GM18858 (cell line): ENCODE results near the gene MED13L.

Experiments used
- ATAC-seq: cut with Tn5 transposase; IDR thresholded peaks from one replicate; pipeline ENCODE4 v1.9.1; 2021; ENCODE audit not compliant: unreplicated experiment

Gene MED13L

DNA sequence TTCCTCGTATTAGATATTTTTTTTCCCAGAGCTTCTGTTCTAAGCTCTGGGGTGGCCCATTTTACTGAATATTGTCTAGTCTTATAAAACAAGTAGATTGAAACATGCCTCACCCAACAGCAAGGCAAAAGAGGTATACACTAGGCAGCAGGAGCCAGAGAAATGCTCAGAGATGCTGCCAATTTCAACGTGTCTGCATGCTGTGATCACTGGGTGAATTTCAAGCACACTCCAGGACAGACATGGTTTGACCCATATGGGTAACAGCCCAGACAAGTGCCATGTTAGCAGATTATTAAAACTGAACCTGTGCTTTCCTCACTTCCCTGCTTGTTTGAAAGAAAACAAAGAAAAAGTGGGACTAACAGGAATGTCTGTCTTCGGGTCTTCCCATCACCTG is 321.3 kb downstream of the MED13L start:
- no peak for ATAC-seq

DNA sequence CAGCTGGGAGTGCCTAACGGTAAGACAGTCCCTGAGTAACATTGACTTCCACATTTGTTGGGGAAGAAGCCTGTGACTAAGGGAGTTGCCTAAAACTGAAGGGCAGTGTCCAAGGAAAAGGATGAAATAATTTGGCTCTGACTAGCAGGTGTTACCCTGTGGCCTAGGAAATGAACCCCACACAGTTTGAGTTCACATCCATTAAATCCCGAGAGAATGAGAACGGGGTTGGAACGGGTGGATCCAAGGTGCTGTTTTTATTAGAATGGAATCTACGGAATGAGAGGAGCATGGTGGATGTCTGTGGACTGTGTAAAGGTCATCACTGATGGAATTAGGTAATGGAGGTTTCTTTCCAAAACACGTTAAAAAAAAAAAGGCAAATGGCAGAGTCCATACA is 324.0 kb downstream of the MED13L start:
- no peak for ATAC-seq

DNA sequence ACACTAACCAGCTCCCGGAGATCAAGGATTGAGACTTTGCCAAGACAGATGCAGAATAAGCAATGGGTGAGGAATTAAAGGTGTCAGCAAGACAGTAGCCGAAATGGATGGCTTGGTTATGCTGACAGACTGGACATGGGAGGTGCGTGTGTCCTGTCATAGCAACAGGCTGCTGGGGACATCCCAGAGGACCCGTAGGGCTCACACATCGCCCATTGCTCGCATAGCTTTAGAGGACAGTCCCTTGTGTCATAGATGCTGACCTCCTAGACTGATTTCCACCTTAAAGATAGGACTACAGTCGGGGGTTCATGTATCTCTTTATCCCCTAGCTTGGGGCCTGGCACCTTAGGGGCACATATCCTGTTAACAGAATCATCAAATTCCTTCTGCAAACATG is 324.5 kb downstream of the MED13L start:
- ATAC-seq: no peak

DNA sequence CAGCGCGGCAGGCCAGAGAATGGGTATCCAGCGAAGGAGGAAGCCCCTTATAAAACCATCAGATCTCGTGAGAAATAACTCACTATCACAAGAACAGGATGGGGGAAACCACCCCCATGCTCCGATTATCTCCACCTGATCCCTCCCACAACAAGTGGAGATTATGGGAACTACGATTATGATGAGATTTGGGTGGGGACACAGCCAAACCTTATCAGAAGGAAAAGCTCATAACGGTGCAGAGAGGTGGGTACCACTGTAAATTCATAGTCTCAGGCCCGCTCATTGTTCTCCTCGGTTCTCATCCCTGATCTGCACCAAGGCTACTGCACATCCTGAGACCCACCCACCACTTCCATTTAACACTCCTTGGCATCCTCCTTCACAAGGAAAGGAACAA is 326.5 kb downstream of the MED13L start:
- no peak for ATAC-seq

DNA sequence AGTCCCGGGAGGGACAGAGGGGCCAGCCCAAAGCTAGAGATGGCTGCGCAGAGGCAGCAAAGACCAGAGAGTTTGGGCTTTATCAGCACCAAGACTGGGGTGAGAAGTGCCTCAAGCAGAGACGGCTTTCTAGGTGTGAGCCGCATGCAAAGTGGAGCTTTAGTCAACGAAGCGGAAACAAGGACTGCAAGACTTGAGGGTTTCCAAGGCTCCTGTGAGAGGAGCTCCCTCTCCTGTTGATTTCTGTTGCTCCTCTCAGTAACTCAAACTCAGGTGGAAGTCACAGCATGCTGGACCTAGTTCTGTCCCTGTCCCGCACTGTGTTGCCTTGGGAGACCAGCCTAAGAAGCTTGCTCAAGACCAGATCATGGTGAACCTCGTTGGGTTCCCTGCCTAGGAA is 327.8 kb downstream of the MED13L start:
- no peak for ATAC-seq

DNA sequence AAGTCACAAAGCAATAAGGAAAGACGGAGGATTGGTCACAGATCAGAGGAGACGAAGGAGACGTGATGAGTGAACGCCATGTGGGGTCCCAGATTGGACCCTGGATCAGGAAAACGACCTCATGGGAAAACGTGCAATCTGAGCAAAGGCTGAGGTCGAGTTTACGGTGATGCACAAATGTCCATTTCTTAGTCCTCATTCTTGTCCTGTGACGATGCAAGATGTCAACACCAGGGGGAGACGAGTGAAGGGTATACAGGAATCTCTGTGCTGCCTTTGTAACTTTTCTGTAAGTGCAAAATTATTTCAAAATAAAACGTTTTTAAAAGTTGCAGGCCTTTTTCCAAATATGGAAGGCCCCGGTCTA is 329.8 kb downstream of the MED13L start:
- no peak for ATAC-seq

DNA sequence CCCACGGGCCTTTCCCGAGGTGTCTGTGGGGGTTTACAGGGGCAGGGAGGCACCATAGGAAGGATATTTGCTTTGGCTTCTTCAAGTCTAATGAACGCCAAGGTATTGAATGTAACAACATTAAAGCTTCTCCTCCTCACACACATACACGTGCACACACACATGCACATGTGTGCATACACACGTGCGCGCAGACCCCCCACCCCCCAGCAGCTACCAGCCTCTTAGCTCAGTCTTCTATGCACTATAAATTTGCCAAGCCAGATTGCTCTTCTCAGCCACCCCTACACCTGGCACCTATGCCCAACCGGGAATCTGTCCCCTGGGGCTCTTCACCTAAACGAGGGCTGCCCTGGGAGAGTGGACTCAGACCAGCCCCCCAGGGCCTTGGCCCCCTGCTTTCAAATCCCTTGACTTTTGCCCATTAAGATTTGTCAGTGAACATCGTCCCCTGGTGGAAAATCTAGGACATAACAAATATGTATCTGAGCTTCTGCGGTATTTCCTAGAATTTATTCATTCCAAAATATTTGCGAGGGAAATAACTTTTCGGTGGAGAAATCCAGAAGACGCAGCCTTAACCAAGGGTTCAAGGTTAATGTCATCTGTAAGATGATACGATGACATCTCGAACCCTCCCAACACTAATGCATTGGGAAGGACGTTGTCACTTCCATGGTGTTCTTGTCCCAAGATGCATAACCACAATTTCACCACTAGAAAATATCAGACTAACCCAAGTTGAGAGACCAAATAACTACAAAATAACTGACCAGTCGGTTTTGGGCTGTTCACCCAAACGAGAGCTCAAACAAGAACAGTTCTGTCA is 330.4 kb downstream of the MED13L start:
- ATAC-seq: no peak

DNA sequence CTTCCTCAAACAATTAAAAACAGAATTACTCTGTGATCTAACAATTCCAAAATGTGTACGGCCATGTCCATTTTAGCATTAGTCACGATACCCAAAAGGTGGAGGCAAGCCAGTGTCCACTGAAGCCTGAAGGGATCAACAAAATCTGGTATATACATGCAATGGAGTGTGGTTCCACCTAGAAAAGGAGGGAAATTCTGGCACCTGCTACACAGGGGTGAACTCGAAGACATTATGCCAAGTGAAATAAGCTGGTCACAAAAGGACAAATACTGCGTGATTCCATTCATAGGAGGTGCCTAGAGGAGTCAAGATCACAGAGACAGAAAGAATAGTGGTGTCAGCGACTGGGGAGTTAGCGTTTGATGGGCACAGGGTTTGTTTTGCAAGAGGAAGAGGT is 331.4 kb downstream of the MED13L start:
- no peak for ATAC-seq

DNA sequence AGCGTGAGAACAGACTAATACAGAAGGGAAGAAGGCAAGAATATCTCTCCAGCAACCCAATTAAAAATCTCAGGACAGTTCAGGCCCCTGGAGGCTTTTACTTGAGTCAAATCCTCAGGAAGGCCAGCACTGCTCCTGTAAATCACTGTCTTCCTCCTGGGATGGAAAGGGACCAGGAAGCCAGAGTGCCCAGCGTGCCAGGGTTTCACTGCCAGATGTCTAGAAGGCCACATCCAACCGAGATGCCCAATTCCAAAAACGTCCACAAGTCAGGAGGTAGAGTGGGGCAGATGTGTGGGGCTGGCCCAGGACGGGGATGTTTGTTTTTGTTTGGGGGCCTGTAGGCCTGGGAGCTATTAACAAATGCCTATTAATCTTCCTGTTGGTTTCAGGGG is 332.0 kb downstream of the MED13L start:
- no peak for ATAC-seq

DNA sequence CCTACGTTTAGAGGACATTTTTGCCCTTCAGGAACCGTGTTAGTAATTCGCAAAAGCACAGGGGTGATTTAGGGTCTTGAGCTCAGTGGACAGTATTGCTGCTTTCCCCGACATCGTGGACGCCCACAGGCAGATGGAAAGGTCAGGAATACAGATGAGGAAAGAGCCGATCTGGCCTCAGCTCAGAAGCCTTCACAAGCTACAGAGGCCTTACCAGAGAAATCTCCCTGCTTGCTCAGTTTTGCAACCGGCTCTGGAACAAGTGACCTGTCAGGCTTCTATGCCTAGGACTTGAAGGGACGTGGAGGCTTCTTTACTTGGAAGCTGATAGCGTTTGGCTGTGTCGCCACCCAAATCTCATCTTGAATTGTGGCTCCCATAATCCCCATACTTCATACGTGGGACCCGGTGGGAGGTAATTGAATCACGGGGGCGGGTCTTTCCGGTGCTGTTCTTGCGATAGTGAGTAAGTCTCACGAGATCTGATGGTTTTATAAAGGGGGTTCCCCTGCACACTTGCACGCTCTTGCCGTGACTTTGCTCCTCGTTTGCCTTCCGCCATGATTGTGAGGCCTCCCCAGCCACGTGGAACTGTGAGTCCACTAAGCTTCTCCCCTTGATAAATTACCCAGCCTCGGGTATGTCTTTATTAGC is 332.5 kb downstream of the MED13L start:
- no peak for ATAC-seq

DNA sequence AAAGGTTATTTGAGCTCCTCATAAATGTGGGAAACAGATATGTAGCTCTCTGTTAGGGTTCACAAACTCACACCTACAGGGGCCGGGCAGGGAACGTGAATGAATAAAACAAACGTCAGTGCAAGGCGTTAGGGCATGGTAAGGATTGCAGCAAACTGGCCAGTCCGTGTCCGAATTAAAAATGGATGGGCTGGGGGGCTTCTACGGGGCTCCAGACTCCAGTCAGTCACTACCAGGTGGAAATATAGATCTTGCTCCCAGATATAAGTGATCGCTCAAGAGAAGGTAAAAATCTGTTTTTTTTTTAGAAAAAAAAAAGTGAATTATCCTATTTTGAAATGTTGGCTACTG is 333.1 kb downstream of the MED13L start:
- no peak for ATAC-seq

DNA sequence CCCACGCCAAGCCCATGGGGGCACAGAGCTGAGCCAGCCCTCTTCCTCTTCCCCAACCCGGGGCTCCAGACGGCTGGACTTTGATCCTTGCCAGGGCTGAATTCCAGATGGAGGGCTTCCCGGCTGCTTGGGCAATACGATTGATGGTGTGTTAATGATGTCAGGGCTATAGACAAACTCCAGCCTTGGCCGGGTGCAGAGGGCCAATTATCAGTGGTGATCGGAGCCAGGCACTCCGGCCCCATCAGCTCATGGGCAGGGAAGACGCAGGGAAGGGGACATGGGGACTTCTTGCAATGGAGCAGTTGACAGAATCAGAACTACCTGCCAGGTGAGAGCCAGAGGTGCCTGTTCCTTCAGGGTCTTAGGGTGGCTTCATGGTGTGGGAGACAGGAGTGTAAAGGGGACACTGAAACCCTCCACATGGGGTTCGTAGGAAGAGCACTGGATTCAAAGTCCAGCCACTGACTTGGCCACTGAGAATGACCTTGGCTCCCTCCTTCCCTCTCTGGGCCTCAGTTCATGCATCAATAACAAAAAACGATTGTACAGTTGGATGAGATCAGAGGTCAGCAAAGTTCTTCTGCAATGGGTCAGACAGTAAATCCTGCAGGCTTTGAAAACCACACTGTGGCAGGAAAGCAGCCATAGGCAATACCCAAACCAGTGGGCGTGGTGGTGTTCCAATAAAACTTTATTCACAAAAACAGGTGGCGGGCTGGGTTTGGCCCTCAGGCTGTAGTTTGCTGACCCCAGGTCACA is 333.7 kb downstream of the MED13L start:
- ATAC-seq: no peak

DNA sequence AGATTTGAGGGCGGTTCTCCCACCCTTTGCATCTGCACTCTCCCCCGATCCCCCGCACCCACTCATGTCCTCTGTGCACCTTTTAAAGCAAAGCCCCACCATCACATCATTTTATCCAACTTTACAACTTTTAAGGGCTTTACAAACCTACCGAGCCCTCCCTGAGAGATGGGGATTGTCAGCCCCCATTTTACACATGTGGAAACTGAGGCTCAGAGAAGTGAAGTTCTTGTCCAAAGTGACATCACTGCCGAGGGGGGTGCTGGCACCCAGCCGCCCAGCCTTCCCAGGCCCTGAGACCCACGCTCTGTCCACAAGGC is 334.2 kb downstream of the MED13L start:
- ATAC-seq: no peak

DNA sequence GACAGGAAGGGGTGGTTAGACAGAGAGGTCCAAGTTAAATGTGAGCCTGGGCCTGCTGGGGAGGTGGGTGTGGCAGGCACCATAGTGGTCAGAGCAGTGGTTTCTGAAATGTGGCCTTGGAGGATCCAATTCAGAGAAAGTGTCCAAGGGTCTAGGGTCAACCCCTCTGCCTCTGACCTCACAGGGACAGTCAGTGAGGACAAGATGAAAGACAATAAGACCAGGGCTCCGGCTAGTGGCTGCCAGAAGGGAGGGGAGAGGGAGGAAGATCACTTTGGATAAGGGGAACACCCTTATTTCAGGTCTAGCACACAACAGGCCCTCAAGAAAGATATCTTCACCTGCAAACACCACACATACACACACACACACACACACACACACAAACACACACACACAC is 335.1 kb downstream of the MED13L start:
- ATAC-seq: no peak

DNA sequence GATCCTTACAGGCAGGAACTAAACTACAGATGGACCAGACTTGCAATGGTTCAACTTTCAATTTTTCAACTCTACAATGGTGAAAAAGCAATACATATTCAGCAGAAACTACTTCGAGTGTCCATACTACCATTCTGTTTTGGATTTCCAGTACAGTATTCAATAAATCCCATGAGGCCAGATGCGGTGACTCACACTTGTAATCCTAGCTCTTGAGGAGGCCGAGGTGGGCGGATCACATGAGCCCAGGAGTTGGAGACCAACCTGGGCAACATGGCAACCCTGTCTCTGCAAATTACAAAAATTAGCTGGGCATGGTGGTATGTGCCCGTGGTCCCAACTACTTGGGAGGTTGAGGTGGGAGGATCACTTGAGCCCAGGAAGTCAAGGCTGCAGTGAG is 336.1 kb downstream of the MED13L start:
- ATAC-seq: no peak

DNA sequence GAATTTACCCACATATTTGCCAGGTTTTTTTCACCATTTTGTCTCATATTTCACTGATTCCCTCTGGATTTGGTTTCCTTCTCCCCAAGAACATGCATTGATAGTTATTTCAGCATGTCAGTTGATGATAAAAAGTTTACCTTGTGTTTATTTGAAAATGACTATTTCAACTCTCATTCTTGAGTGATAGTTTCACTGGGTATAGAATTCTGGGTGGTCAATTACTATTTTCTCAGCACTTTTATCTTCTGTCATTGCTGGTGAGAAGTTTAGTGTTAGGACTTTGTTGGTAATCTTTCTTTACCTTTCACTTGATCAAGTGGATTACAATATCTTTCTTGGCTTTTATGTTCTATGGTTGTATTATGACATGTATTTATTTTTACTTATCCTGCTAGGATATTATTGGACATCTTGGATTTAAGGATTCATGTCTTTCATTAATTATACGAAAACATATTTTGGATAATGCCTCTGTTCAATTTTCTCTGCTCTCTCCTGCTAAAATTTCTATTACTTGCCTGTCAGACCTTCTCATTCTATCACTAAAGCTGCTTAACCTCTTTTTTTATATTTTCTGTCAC is 338.6 kb downstream of the MED13L start:
- ATAC-seq: no peak

DNA sequence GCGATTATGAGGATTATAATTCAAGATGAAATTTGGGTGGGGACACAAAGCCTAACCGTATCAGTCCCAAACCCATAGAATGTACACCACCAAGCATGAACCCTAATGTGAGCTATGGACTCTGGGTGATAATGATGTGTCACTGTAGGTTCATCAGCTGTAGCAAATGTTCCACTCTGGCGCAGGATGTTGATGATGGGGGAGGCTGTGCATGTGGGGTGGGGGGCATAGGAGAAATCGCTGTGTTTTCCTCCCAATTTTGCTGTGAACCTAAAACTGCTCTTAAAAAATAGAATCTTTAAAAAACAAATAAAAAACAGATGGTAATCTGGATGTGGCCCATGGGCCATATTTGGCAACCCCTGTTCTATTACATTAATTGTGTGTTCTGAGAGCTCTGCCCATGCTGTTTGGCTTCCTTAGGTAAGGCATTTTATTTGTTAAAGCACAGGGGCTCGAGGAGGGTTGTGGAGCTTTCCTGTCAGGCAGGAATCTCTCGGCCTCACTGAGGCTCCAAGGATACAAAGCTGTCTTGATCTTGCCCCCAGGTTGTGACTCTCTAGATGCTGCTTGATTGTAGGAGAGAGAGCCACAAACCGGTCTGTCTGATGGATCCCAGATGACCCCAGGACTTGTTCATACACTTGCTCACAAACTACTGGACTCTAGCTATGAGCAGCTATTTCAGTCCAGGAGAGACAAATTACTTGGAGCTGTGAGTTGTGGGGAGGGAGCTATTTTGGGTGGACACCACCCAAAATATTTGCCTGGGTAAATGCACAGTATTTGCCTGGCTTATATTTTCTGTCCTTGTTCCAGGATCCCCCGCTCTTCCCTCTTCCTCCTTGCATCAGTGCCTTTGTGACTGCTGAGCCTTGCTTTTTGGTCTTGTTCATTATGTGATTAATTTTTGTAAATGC is 340.2 kb downstream of the MED13L start:
- ATAC-seq: no peak

DNA sequence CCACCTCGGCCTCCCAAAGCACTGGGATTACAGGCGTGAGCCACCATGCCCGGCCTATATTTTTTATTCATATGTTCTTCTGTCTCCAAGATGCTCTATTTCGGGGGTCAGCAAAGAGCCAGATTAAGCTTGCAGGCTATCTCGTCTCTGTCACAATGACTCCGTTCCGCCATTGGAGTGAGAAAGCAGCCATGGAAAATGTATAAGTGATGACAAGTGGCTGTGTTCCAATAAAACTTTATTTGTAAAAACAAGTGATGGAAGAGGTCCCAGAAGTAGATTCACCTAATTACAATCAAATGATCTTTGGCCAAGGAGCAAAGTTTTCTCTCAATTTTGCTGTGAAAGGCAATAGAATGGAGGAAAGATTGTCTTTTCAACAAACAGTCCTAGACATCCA is 342.6 kb downstream of the MED13L start:
- no peak for ATAC-seq

DNA sequence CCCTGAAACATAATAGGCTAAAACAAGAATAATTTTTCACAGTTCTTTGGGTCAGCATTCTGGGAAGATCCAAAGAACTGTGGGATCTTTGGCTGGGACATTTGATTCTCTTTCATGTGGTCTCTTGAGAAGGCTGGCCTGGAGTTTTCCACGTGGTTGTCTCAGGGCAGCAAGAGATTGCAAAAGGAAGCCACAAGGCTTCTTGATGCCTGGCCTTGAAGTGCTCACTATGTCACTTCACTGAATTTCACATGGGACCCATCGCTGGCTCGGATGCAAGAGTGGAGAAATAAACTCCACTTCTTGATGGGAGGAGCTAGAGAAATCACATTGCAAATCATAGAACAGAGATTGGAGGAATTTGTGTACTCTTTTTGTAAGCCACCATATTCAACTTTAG is 343.4 kb downstream of the MED13L start:
- ATAC-seq: no peak

DNA sequence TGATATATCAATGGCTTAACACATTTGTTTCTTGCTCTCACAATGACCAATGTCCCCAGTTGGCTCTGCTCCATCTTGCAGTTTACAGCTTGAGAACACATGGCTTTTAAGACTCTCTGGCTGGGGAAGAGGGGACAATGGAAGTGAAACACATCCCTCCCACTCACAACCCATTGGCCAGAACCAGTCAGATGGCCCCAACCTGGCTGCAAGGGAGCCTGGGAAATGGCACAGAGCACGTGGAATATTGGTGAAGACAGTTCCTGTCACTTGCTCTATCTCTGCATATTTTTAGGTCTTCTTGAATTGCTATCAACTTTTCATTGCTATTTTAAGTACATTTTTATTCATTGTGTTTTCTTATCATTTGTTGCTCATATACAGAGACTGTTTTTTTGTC is 345.4 kb downstream of the MED13L start:
- ATAC-seq: no peak

DNA sequence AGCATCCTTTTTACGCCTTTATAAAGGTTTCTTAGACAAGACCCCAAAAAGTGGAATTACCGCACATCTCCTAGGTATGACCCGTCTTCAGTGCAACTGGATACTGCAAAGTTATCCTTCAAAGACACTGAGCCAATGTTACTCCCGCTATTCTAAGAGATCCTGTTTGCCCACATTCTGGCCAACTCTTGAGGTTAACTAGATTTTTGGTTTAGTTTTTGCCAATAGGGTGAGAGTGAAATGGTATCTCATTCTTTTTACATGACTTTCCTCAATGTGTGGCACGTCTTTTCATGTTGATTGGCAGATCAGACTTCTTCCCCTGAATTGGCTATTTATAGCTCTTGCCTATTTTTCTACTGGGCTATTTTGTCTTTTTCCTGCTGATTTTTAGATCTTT is 347.2 kb downstream of the MED13L start:
- ATAC-seq: no peak
